ENCODE results near the gene GIMAP5. TPM values are rescaled to one million over a fixed set of nuclear protein-coding genes. Genes with fewer than 3 reads are reported as not detected.

The GIMAP5 gene
- total RNA-seq, 1 experiment from 2014 or later = not detected

GRCh38 chr7:150780292-150780691 is 43.1 kb downstream of the GIMAP5 start:
- H3K14ac ChIP-seq (ENCODE audit: insufficient read depth, low read length) = no peak overlapping the region
- no peaks in the 10 kb centered on the region for H3K9me3 Mint-ChIP-seq
- H3K4ac ChIP-seq (ENCODE audit: low read depth, low read length) = no peak overlapping the region

More at GRCh38 chr7:150780292-150780691, 43.1 kb downstream of the GIMAP5 start:
- Histone ChIP-seq H4K91ac (ENCODE audit: insufficient read length, low read depth, low read length) (no peak overlapping the region), H4K8ac (replicated peaks; ENCODE audit: insufficient read length, low read depth, low read length) (no peak overlapping the region), H3T11ph (ENCODE audit: low read length) (no peak overlapping the region), H2AK5ac (ENCODE audit: insufficient read length, low read length) (no peak overlapping the region), H3K9me3 (ENCODE audit: control insufficient read depth, low read depth, low read length) (no peaks in the 10 kb centered on the region), H2BK15ac (ENCODE audit: low read depth, low read length) (no peak overlapping the region), H3K56ac (ENCODE audit: insufficient read length, low read depth, low read length) (no peak overlapping the region), H3K4me2 (ENCODE audit: insufficient read depth, insufficient read length, low read length) (no peak overlapping the region), H3K79me2 (ENCODE audit: insufficient read depth, low read length) (no peaks in the 10 kb centered on the region), H3K18ac (ENCODE audit: insufficient read length, low read depth, low read length) (no peak overlapping the region), H4K20me1 (ENCODE audit: control insufficient read depth, insufficient read depth, insufficient read length) (no peaks in the 10 kb centered on the region), H4K5ac (ENCODE audit: insufficient read length, low read depth, low read length) (no peak overlapping the region), H2BK12ac (ENCODE audit: insufficient read length, low read depth, low read length) (no peak overlapping the region), H2AFZ (ENCODE audit: low read length) (no peak overlapping the region), H2BK5ac (ENCODE audit: insufficient read length, low read length) (no peak overlapping the region), H3K27me3 (ENCODE audit: insufficient read depth, low read length) (no peaks in the 10 kb centered on the region), H2BK20ac (ENCODE audit: low read depth, low read length, poor library complexity, severe bottlenecking) (no peak overlapping the region), H3K79me1 (ENCODE audit: insufficient read depth, low read depth, low read length, poor library complexity, severe bottlenecking) (no peaks in the 10 kb centered on the region), H3K27ac (ENCODE audit: insufficient read length, low read depth, low read length) (no peak overlapping the region), H3K9ac (ENCODE audit: extremely low read depth, insufficient read length, low read length) (no peak overlapping the region), H3K4me1 (ENCODE audit: insufficient read depth, low read length) (no peaks in the 10 kb centered on the region), H2BK120ac (ENCODE audit: low read depth, low read length, poor library complexity, severe bottlenecking) (no peak overlapping the region), H3K23ac (ENCODE audit: insufficient read length, low read depth, low read length) (no peak overlapping the region), H3K23me2 (ENCODE audit: insufficient read length, low read depth, low read length, poor library complexity, severe bottlenecking) (no peaks in the 10 kb centered on the region)
- Mint-ChIP-seq H3K4me3 (no peak overlapping the region), H3K4me1 (no peaks in the 10 kb centered on the region), H3K36me3 (ENCODE audit: insufficient read depth in 1 of 3, low read depth in 3 of 3) (no peaks in the 10 kb centered on the region; a peak in 1 of 7 replicates), H3K27ac (no peak overlapping the region), H3K27me3 (ENCODE audit: low read depth) (peaks cover 53% of the 10 kb centered on the region)
- no peak for TF ChIP-seq CTCF (conservative IDR thresholded peaks at IDR 0.05)
- DNase-seq = no peak
- no CpG with 5 or more reads among the region's 3 CpGs for WGBS (ENCODE audit: extremely low coverage, insufficient read length, low lambda C conversion rate)
